ENCODE measurements around the gene OR7G1. TPM values are rescaled to one million over a fixed set of nuclear protein-coding genes. Genes with fewer than 3 reads are reported as not detected.
A peak's percentile ranks its signal among the peaks of the same experiment; 100 is the strongest.

The OR7G1 gene
- total RNA-seq, 4 donors from 2014 or later, result not detected

DNA sequence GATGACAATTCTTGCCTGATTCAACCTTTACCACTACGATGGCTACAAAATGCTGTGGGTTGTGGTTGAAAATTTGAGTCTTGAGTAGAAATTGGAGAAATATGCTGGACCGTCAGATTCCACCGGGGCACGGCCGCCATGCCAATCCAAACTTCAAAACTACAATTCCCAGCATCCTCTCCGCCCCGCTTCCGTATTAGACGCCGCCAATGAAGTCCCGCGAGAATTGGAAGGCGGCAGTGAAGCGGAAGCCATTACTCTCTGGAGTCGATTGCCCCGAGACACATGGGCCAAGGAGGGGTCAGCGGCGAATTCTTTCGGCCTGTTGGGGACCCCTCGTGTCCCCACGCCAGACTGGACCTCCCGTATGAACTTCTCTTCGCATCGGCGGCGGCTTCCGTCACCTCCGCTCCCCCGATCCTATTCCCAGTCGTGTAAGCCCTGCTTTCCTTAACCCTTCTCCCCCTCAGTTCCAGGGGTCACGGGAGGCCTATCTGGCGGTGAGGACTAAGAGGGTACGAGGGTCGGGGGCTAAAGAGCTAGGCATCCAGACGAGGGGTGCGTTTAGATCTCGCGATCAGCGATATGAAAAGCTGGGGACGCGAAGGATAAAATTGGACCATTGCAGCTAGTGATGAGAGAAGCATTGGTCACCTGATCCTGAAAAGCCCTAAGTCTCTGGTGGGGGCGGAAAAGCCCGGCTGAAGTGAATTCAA, 24.8 kb upstream of the OR7G1 start, which contains the start of gene ZNF317:
Gene ZNF317, plus strand, starts transcription at position 239 of the 716 bp plus-strand sequence. CDS start 15,620 bp downstream, outside the sequence.
- intact Hi-C loops (cut with DNase I; ENCODE audit: low total_unique reads), result loop anchor here (10.0 kb wide), 1 partner anchor 1534 kb away; no protein-coding TSS in a partner anchor
- peak within 1 kb of the TSS; percentile 98 for H3K4me3 ChIP-seq (ENCODE audit: low read depth, poor library complexity, severe bottlenecking)
- 0 to 1% methylated on average over 35 to 43 of the region's 43 CpGs for WGBS, 2 donors
- peak; percentile 93 to 98 for DNase-seq (ENCODE audit: low spot score in 2 of 2)
- TF ChIP-seq POLR2A (IDR thresholded peaks at IDR 0.05) (peak in 1 of 2 donors; percentile 12), CTCF (IDR thresholded peaks at IDR 0.05) (no peak)

DNA sequence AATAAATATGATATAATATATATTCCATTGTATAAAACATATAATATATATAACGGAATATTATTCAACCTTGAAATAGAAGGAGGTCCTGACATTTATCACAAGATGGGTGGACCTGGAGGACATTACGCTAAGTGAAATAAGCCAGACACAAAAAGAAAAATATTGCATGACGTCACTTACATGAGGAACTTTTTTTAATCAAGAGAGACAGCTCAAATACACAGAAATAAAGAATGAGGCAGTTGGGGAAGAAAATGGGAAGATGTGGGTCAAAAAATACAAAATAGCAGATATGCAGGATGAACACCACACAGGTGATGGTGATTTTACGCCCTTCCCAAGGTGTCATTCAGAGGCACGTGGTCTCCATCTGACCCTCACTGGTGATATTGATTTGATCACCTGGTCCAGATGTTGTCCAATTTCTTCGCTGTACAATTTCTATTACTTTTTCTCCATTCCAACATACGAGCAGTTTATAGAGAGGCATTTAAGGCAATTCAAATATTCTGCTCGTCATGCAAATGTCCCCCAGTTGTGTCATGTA, 24.1 kb upstream of the OR7G1 start:
- intact Hi-C loops (cut with DNase I; ENCODE audit: low total_unique reads), result loop anchor here (10.0 kb wide), 1 partner anchor 1535 kb away; no protein-coding TSS in a partner anchor
- H3K4me3 ChIP-seq (ENCODE audit: low read depth, poor library complexity, severe bottlenecking), result peak overlapping the region; percentile 98
- DNase-seq (ENCODE audit: low spot score in 2 of 2), result no peak
- WGBS, 2 donors, result 27 to 30% methylated on average over 8 of the region's 8 CpGs
- TF ChIP-seq POLR2A (IDR thresholded peaks at IDR 0.05) (no peak), CTCF (IDR thresholded peaks at IDR 0.05) (no peak)

- DNase-seq (ENCODE audit: low spot score in 2 of 2), result no peak
- no peak for TF ChIP-seq POLR2A (IDR thresholded peaks at IDR 0.05)
- intact Hi-C loops (cut with DNase I; ENCODE audit: low total_unique reads), result no loop called here
- WGBS, 2 donors, result 39 to 42% methylated on average over 5 of the region's 5 CpGs
- no peak overlapping the region for H3K4me3 ChIP-seq (ENCODE audit: low read depth, poor library complexity, severe bottlenecking)
Observed at GRCh38 chr19:9132422-9132821, 16.9 kb upstream of the OR7G1 start.

DNA sequence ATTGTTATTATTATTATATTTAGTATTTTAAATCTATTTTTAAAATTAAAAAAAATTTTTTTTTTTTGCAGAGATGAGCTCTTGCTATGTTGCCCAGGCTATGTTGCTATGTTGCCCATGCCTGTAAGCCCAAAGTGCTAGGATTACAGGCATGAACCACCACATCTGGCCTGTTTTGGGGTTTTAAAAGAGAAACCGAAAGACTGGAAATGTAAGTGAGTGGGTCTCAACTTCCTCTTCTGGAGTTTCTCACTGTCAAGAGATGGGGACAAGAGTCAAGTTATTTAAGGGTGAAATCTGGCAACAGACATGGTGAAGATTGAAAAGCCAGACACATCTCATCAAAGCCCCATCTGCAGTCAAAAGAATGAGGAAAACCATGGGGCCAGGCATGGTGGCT, 15.4 kb upstream of the OR7G1 start:
- 39 to 54% methylated on average over 1 of the region's 1 CpG for WGBS, 2 donors
- intact Hi-C loops (cut with DNase I; ENCODE audit: low total_unique reads), result no loop called here
- no peak for DNase-seq (ENCODE audit: low spot score in 2 of 2)
- no peak overlapping the region for H3K4me3 ChIP-seq (ENCODE audit: low read depth, poor library complexity, severe bottlenecking)
- TF ChIP-seq POLR2A (IDR thresholded peaks at IDR 0.05), result no peak
- TF ChIP-seq CTCF (IDR thresholded peaks at IDR 0.05), result no peak

DNA sequence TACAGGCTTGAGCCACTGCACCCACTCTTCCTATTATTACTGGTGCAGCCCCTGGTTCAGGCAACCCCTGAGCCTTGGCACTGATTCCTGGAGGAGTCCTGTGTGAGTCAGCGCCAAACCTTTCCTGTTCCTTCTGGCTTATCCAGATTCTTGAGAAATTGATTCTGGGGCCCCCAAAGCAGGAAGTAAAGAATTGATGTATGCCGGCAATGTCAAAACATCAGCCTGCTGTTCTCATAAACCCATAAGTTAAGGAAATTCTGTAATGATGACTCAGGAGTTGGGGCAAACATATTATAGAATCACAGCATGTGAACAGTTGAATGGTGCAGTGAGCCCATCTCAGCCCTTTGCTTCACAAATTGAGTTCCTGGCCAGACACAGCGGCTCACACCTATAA, 12.6 kb upstream of the OR7G1 start:
- DNase-seq (ENCODE audit: low spot score in 2 of 2), result no peak
- TF ChIP-seq POLR2A (IDR thresholded peaks at IDR 0.05) (no peak), CTCF (IDR thresholded peaks at IDR 0.05) (no peak)
- H3K4me3 ChIP-seq (ENCODE audit: low read depth, poor library complexity, severe bottlenecking), result no peak overlapping the region
- 50 to 58% methylated on average over 3 of the region's 3 CpGs for WGBS, 2 donors
- intact Hi-C loops (cut with DNase I; ENCODE audit: low total_unique reads), result loop anchor here (5.0 kb wide), 1 partner anchor 859 kb away; no protein-coding TSS in a partner anchor

DNA sequence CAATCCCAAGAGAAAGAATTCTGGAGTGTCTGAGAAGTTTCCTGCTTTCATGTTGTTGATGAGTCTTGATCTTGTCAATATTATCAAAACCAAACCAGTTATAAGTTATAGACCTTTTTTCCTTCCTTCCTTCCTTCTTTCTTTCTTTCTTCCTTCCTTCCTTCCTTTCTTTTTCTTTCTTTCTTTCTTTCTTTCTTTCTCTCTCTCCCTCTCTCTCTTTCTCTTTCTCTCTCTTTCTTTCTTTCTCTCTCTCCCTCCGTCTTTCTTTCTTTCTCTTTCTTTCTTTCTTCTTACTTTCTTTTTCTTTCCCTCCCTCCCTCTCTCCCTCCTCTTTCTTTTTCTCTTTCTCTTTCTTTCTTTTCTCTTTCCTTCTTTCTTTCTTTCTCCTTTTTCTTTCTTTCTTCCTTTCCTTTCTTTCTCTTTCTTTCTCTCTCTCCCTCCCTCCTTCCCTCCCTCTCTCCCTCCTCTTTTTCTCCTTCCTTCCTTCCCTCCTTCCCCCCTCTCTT, 11.4 kb upstream of the OR7G1 start, which contains the start of gene OR7G3:
Gene OR7G3, minus strand, starts transcription at position 51 of the 506 bp plus-strand sequence. Its CDS starts 0 bp downstream, at position 51.
- no peak for DNase-seq (ENCODE audit: low spot score in 2 of 2)
- WGBS, 2 donors, result 86% methylated on average over 1 of the region's 1 CpG; no CpG with 5 or more reads in 1 of the 2 donors
- TF ChIP-seq CTCF (IDR thresholded peaks at IDR 0.05) (no peak), POLR2A (IDR thresholded peaks at IDR 0.05) (no peak)
- H3K4me3 ChIP-seq (ENCODE audit: low read depth, poor library complexity, severe bottlenecking), result no peak within 1 kb of the TSS
- intact Hi-C loops (cut with DNase I; ENCODE audit: low total_unique reads), result loop anchor here (5.0 kb wide), 1 partner anchor 860 kb away; no protein-coding TSS in a partner anchor
